ENCODE results near the gene ALPG.

The ALPG gene

DNA sequence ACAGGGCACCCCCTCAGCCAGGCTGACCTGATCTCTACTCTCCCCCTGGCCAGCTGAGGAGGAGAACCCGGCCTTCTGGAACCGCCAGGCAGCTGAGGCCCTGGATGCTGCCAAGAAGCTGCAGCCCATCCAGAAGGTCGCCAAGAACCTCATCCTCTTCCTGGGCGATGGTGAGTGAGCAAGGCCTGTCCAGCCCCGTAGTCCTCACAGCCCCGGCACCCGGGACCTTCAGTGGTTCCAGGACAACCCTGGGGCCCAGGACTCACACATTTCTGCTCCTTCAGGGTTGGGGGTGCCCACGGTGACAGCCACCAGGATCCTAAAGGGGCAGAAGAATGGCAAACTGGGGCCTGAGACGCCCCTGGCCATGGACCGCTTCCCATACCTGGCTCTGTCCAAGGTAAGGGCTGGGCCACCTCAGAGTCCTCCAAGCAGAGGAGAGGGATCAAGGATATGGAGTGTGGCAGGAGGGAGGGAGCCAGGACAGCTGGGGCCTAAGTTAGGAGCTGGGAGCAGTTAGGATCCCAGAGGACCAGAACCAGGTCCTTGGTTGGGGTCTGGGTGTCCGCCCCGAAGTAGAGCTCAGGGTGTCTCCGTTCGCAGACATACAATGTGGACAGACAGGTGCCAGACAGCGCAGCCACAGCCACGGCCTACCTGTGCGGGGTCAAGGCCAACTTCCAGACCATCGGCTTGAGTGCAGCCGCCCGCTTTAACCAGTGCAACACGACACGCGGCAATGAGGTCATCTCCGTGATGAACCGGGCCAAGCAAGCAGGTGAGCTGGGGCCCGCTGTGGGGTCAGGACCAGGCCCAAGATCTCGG is 49.9 kb downstream of the ALPG start:
- DNase-seq (ENCODE audit: low read depth in 2 of 3, low spot score in 1 of 3): no peak

DNA sequence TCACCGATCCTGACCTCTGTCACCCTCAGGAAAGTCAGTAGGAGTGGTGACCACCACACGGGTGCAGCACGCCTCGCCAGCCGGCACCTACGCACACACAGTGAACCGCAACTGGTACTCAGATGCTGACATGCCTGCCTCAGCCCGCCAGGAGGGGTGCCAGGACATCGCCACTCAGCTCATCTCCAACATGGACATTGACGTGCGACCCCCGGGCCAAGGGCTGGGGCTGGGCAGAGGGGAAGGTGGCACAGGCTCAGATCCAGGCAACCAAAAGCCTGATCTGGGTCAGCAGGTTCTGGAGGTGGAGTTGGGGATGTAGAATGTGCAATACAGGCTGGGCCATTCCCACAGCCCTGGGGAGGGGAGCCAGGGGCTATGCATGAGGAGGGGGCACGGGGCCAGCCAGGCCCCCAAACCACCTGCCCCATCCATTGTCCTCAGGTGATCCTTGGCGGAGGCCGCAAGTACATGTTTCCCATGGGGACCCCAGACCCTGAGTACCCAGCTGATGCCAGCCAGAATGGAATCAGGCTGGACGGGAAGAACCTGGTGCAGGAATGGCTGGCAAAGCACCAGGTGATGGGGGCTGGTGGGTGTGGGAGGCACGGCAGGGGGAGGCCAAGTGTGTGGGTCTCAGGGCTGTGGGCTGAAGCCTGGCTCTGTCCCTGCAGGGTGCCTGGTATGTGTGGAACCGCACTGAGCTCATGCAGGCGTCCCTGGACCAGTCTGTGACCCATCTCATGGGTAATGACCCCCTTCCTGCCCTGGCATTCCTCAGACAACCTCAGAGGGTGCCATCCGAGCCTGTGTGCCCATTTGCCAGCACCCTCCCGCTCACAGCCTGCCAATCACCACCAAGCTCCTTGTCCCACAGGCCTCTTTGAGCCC is 50.7 kb downstream of the ALPG start:
- DNase-seq (ENCODE audit: low read depth in 2 of 3, low spot score in 1 of 3): no peak

- DNase-seq (ENCODE audit: low read depth in 2 of 3, low spot score in 1 of 3): no peak
Observed at GRCh38 chr2:232458051-232458660, 51.5 kb downstream of the ALPG start.

DNA sequence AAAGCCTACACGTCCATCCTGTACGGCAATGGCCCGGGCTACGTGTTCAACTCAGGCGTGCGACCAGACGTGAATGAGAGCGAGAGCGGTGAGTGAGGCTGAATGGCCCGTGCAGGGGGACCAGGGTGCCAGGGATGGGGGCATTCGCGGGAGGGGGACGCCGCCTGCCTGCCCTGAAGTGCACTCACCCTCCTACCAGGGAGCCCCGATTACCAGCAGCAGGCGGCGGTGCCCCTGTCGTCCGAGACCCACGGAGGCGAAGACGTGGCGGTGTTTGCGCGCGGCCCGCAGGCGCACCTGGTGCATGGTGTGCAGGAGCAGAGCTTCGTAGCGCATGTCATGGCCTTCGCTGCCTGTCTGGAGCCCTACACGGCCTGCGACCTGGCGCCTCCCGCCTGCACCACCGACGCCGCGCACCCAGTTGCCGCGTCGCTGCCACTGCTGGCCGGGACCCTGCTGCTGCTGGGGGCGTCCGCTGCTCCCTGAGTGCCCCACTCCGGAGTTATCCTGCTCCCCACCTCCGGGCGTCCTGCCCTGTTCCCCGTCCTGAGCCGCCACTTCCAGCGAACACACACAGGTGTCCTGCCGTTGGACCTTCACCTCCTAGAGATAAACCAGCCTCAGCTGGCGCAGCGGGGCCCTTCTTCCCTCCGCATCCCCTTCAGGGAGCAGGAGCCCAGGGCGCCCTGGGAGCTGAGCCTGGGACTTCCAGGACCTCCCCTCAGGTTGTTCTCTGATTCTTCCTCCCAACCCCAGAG is 52.2 kb downstream of the ALPG start:
- no peak for DNase-seq (ENCODE audit: low read depth in 2 of 3, low spot score in 1 of 3)

DNA sequence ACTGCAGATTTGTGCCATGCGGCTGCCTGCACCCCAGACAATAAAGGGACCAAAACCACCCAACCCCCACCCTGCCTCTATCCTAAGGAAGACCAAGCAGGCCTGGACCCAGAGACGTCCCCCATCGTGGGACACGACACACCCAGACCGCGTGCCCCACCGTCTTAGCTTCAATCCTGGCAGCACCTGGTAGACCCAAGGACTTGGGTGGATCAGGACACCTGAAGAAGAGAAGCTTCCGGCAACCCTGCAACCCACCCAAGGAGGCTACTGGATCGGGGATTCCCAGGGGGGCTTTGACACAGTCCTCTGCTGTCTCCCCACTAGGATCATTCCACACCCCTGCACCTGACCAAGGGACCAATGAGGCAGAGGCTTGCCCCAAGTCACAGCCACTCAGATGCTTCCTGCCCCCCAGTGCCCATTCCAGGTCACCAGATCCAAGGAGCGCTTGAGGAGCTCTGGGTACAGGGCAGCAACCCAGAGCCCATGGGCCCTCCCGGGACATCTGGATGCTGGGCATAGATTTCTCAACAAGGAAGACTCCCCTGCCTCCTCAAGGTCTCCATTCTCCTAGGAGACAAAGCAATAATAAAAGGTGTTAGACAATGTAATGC is 52.9 kb downstream of the ALPG start:
- DNase-seq (ENCODE audit: low read depth in 2 of 3, low spot score in 1 of 3): no peak

GRCh38 chr2:232460171-232460570 is 53.5 kb downstream of the ALPG start:
- no peak for DNase-seq (ENCODE audit: low read depth in 2 of 3, low spot score in 1 of 3)
